OCI-LY1 (cell line): Measurements from ENCODE around the gene DOK7.

ENCODE experiments used
- H2AFZ ChIP-seq: fragments of 200-600 bp; sonication (generic), shearing (Covaris generic); 2 replicates; pipeline ENCODE4 v1.6.0; 2014; ENCODE audit warnings: antibody characterized with exemption, mild to moderate bottlenecking, low read length
- H3F3A ChIP-seq: fragments of 200-600 bp; sonication (generic), shearing (Covaris generic); 2 replicates; pipeline ENCODE4 v1.6.0; 2014; ENCODE audit warnings: mild to moderate bottlenecking, antibody characterized with exemption, low read length, moderate library complexity; ENCODE audit not compliant: insufficient read depth
- H3K27ac ChIP-seq: fragments of 200-600 bp; sonication (generic); 2 replicates; pipeline ENCODE4 v1.5.1; 2014; ENCODE audit warnings: low read length, mixed run types, mild to moderate bottlenecking, low read depth; ENCODE audit not compliant: poor library complexity, severe bottlenecking
- H3K27me3 ChIP-seq: fragments of 200-600 bp; sonication (generic); 2 replicates; pipeline ENCODE4 v1.6.0; 2014; ENCODE audit warnings: antibody characterized with exemption, mild to moderate bottlenecking, low read length, moderate library complexity; ENCODE audit not compliant: insufficient read depth
- H3K36me3 ChIP-seq: fragments of 200-600 bp; sonication (generic); 2 replicates; pipeline ENCODE4 v1.6.1; 2014; ENCODE audit warnings: mild to moderate bottlenecking, antibody characterized with exemption, low read length, moderate library complexity, mixed read lengths; ENCODE audit not compliant: insufficient read depth
- H3K4me1 ChIP-seq: fragments of 200-600 bp; sonication (generic); 2 replicates; pipeline ENCODE4 v1.5.1; 2014; ENCODE audit warnings: mild to moderate bottlenecking, low read length, moderate library complexity; ENCODE audit not compliant: insufficient read depth, severe bottlenecking
- H3K4me2 ChIP-seq: fragments of 200-600 bp; sonication (generic), shearing (Covaris generic); 2 replicates; pipeline ENCODE4 v1.6.1; 2014; ENCODE audit warnings: low read length
- H3K4me3 ChIP-seq: fragments of 200-600 bp; sonication (generic); 2 replicates; pipeline ENCODE4 v1.5.1; 2014; ENCODE audit warnings: low read length, low read depth, mild to moderate bottlenecking, mixed read lengths; ENCODE audit not compliant: poor library complexity, severe bottlenecking
- H3K79me2 ChIP-seq: fragments of 200-600 bp; shearing (Covaris generic); 2 replicates; pipeline ENCODE4 v1.6.1; 2016; ENCODE audit warnings: mixed run types, low read length, mixed read lengths; ENCODE audit not compliant: insufficient read depth
- H3K9ac ChIP-seq: fragments of 200-600 bp; sonication (generic), shearing (Covaris generic); 2 replicates; pipeline ENCODE4 v1.6.1; 2014; ENCODE audit warnings: mild to moderate bottlenecking, low read length, mixed read lengths
- H3K9me2 ChIP-seq: fragments of 200-600 bp; sonication (generic), shearing (Covaris generic); 2 replicates; pipeline ENCODE4 v1.6.1; 2014; ENCODE audit warnings: low read depth, mild to moderate bottlenecking, low read length, mixed read lengths
- H3K9me3 ChIP-seq: fragments of 200-600 bp; shearing (Covaris generic); 2 replicates; pipeline ENCODE4 v1.6.1; 2014; ENCODE audit warnings: low read length, mixed read lengths
- H4K20me1 ChIP-seq: fragments of 200-600 bp; sonication (generic), shearing (Covaris generic); 2 replicates; pipeline ENCODE4 v1.6.0; 2016; ENCODE audit warnings: mild to moderate bottlenecking, low read length; ENCODE audit not compliant: insufficient read depth
- CTCF ChIP-seq: fragments of 200-600 bp; sonication (generic), shearing (Covaris generic); IDR thresholded peaks from 2 replicates; pipeline ENCODE4 v1.5.1; 2017; ENCODE audit warnings: mild to moderate bottlenecking, antibody characterized with exemption, low read length, moderate library complexity, mixed read lengths
- EZH2 ChIP-seq: fragments of 200-600 bp; sonication (generic), shearing (Covaris generic); IDR thresholded peaks from 2 replicates; pipeline ENCODE4 v1.8.0; 2017; ENCODE audit warnings: borderline replicate concordance, mixed run types, mild to moderate bottlenecking, antibody characterized with exemption, low read length, moderate library complexity, mixed read lengths

DOK7 gene

GRCh38 chr4:3499710-3500109 lies 36.6 kb downstream of the DOK7 start:
- Histone ChIP-seq H3K9me3 (no peaks in the 10 kb centered on the region), H3K36me3 (no peaks in the 10 kb centered on the region), H3K27me3 (no peaks in the 10 kb centered on the region), H2AFZ (no peak overlapping the region), H4K20me1 (no peaks in the 10 kb centered on the region), H3K79me2 (no peaks in the 10 kb centered on the region), H3K4me3 (no peak overlapping the region), H3K9ac (no peak overlapping the region), H3K9me2 (no peaks in the 10 kb centered on the region), H3K4me2 (no peak overlapping the region), H3F3A (no peaks in the 10 kb centered on the region), H3K27ac (no peak overlapping the region), H3K4me1 (no peaks in the 10 kb centered on the region)
- TF ChIP-seq CTCF (no peak), EZH2 (no peak)

- Histone ChIP-seq H3K36me3 (no peaks in the 10 kb centered on the region), H3K4me1 (no peaks in the 10 kb centered on the region), H3F3A (no peaks in the 10 kb centered on the region), H3K27ac (no peak overlapping the region), H3K27me3 (no peaks in the 10 kb centered on the region), H4K20me1 (no peaks in the 10 kb centered on the region), H2AFZ (no peak overlapping the region), H3K4me2 (no peak overlapping the region), H3K9me3 (no peaks in the 10 kb centered on the region), H3K9ac (no peak overlapping the region), H3K79me2 (no peaks in the 10 kb centered on the region), H3K9me2 (no peaks in the 10 kb centered on the region), H3K4me3 (no peak overlapping the region)
- no peak for TF ChIP-seq EZH2
- no peak for TF ChIP-seq CTCF
These were observed 37.0 kb downstream of the DOK7 start for GRCh38 chr4:3500111-3500510.

GRCh38 chr4:3500634-3501101 lies 37.6 kb downstream of the DOK7 start:
- Histone ChIP-seq H3K79me2 (no peaks in the 10 kb centered on the region), H3K4me3 (no peak overlapping the region), H3K9ac (no peak overlapping the region), H3K27me3 (no peaks in the 10 kb centered on the region), H3K27ac (no peak overlapping the region), H3F3A (no peaks in the 10 kb centered on the region), H2AFZ (no peak overlapping the region), H3K9me3 (no peaks in the 10 kb centered on the region), H3K9me2 (no peaks in the 10 kb centered on the region), H4K20me1 (no peaks in the 10 kb centered on the region), H3K4me1 (no peaks in the 10 kb centered on the region), H3K4me2 (no peak overlapping the region), H3K36me3 (no peaks in the 10 kb centered on the region)
- no peak for TF ChIP-seq EZH2
- TF ChIP-seq CTCF = no peak
